GM12878 (cell line): ENCODE measurements around the gene SLC25A11.
A peak's percentile ranks its signal among the peaks of the same experiment; 100 is the strongest.

ENCODE experiments used
- CEBPB ChIP-seq, 2 experiments: fragments of 150-350 bp in 1 of 2; IDR thresholded peaks; 2 replicates each; pipeline ENCODE4 v1.6.1; 2012 to 2014; ENCODE audit warnings: low read depth in 2 of 2, low read length in 2 of 2, borderline replicate concordance in 1 of 2, inconsistent platforms in 1 of 2
- EP300 ChIP-seq, 2 experiments: fragments of 150-350 bp in 1 of 2; IDR thresholded peaks; 2 replicates each; pipeline ENCODE4 v1.6.1; 2011 to 2012; ENCODE audit warnings: low read depth in 2 of 2, low read length in 2 of 2, borderline replicate concordance in 1 of 2, improper control_type of control experiment in 1 of 2, inconsistent platforms in 1 of 2; ENCODE audit not compliant: control insufficient read depth in 1 of 2
- MAX ChIP-seq: IDR thresholded peaks from 2 replicates; pipeline ENCODE4 v1.6.1; 2012; ENCODE audit warnings: low read depth, low read length, improper control_type of control experiment
- MXI1 ChIP-seq: fragments of 150-350 bp; IDR thresholded peaks from 2 replicates; pipeline ENCODE4 v1.6.1; 2011; ENCODE audit warnings: low read depth, mild to moderate bottlenecking, inconsistent platforms, low read length, improper control_type of control experiment
- NBN ChIP-seq: fragments of 450-650 bp; IDR thresholded peaks from 2 replicates; pipeline ENCODE4 v1.6.1; 2016
- POLR2A ChIP-seq: IDR thresholded peaks from 2 replicates; pipeline ENCODE4 v1.6.1; 2011; ENCODE audit warnings: low read depth, mild to moderate bottlenecking, low read length
- SMC3 ChIP-seq: IDR thresholded peaks from 2 replicates; pipeline ENCODE4 v1.6.1; 2011; ENCODE audit warnings: low read length, improper control_type of control experiment, borderline replicate concordance
- ZNF274 ChIP-seq: IDR thresholded peaks from one replicate; pipeline ENCODE4 v1.8.0; 2011; ENCODE audit not compliant: insufficient read length, insufficient read depth
- ZZZ3 ChIP-seq: IDR thresholded peaks from 2 replicates; pipeline ENCODE4 v1.6.1; 2011; ENCODE audit warnings: low read depth; ENCODE audit not compliant: control insufficient read depth, insufficient read length
- TF ChIP-seq, protein P1 (sequence below), 3 experiments: IDR thresholded peaks in 2 of 3; conservative IDR thresholded peaks in 1 of 3; 2 replicates each; pipeline ENCODE4 v1.5.1; 2011; ENCODE audit warnings: low read depth in 3 of 3, low read length in 3 of 3, mild to moderate bottlenecking in 3 of 3, control low read depth in 2 of 3, moderate library complexity in 2 of 3, inconsistent platforms in 1 of 3, mixed read lengths in 1 of 3; ENCODE audit not compliant: control insufficient read depth in 2 of 3, insufficient read depth in 1 of 3; ENCODE audit errors: extremely low read depth in 1 of 3

DNA sequence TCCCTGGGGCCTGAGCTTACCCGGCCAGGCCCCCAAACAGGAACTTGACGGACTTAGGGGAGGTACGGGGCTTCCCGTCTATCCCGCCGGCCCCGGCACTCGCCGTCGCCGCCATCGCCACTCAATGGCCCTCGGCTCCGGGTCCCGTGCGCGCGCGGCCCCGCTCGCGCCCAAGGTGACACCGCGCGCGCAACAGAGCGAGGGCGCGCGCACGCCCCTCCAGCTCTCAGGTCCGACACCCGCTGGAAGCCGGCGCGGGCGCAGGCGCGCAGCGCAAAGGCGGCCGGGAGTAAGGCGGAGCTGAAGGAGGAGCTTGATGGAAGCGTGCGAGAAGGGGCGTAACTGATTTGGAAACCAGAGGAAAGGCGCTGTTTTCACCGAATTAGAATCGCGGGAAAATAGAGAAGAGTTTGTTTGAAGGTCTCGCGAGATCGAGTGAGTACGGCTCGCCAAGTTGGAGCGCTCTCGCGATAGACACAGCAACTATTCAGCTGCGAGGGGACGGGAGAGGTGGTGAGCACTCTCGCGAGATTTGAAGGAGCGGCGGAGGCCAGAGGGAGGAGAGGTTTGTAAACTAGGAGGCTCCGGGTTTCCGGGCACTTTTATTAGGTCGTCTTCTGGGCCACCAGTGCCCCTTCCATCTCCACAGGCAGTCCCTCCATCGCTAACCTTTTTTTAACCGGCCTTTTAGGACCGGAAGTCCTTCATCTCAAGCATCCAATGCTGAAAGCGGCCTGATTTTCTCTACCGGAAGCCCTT is at the start of gene SLC25A11, which contains the start of gene RNF167:
- TF ChIP-seq ZNF274 = no peak
- peak; percentile 89 for TF ChIP-seq MXI1
- no peak for TF ChIP-seq ZZZ3
- TF ChIP-seq NBN = peak; percentile 66
- TF ChIP-seq, protein P1, sequence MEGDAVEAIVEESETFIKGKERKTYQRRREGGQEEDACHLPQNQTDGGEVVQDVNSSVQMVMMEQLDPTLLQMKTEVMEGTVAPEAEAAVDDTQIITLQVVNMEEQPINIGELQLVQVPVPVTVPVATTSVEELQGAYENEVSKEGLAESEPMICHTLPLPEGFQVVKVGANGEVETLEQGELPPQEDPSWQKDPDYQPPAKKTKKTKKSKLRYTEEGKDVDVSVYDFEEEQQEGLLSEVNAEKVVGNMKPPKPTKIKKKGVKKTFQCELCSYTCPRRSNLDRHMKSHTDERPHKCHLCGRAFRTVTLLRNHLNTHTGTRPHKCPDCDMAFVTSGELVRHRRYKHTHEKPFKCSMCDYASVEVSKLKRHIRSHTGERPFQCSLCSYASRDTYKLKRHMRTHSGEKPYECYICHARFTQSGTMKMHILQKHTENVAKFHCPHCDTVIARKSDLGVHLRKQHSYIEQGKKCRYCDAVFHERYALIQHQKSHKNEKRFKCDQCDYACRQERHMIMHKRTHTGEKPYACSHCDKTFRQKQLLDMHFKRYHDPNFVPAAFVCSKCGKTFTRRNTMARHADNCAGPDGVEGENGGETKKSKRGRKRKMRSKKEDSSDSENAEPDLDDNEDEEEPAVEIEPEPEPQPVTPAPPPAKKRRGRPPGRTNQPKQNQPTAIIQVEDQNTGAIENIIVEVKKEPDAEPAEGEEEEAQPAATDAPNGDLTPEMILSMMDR (IDR thresholded peaks at IDR 0.05 in 2 of 3, conservative IDR thresholded peaks at IDR 0.05 in 1 of 3; ENCODE audit: control insufficient read depth in 2 of 3, extremely low read depth in 1 of 3, insufficient read depth in 1 of 3, low read depth in 3 of 3, low read length in 3 of 3) = no peak
- peak; percentile 52; the same call in 1 of the 2 replicates for TF ChIP-seq MAX
- no peak; the same call in 1 of the 2 replicates for TF ChIP-seq SMC3
- TF ChIP-seq POLR2A = peak; percentile 88
- no peak for TF ChIP-seq EP300 (IDR thresholded peaks at IDR 0.05; ENCODE audit: borderline replicate concordance in 1 of 2, control insufficient read depth in 1 of 2, low read depth in 2 of 2, low read length in 2 of 2)
- TF ChIP-seq CEBPB (IDR thresholded peaks at IDR 0.05; ENCODE audit: borderline replicate concordance in 1 of 2, low read depth in 2 of 2, low read length in 2 of 2) = no peak
